ENCODE measurements around the gene KLHL22. TPM values are rescaled to one million over a fixed set of nuclear protein-coding genes. Genes with fewer than 3 reads are reported as not detected.

Gene KLHL22
- total and polyA plus RNA-seq, 2 of the 4 experiments (the other 2 are of a cell fraction), result 27.1 to 30.1 TPM

DNA sequence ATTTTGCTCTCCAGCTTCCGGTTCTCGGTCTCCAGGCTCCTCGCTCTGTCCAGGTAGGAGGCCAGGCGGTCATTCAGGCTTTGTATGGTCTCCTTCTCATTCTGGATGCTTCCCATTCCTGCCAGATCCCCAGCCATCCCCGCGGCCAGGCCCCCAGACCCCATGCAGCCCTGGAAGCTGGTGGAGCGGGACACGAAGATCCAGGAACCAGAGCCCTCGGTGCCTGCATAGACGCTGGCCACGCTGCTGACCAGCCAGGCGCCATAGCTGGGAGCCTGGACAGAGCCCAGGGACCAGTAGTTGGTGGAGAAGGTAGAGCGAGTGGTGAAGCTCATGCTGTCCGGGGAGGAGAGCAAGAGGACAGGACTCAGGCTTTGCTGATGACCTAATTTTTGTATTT is 11.8 kb downstream of the KLHL22 start:
- Histone ChIP-seq H3K36me3 (ENCODE audit: control insufficient read depth, insufficient read depth, low read length) (peaks cover 10% of the 10 kb centered on the region), H2AK5ac (ENCODE audit: low read depth, low read length) (no peak overlapping the region), H3K23ac (ENCODE audit: low read depth, low read length) (no peak overlapping the region), H3K4me3 (ENCODE audit: insufficient read depth, low read depth, low read length) (no peak overlapping the region), H3K4ac (ENCODE audit: low read depth, low read length) (no peak overlapping the region), H3K27ac (ENCODE audit: insufficient read depth, low read length) (no peak overlapping the region), H3K18ac (ENCODE audit: low read depth, low read length) (no peak overlapping the region), H2AFZ (replicated peaks; ENCODE audit: low read length, poor library complexity) (no peak overlapping the region), H2BK20ac (ENCODE audit: low read depth, low read length) (no peak overlapping the region), H2BK120ac (ENCODE audit: low read depth, low read length) (no peak overlapping the region), H3K9ac (ENCODE audit: low read depth, low read length) (no peak overlapping the region), H3K14ac (replicated peaks; ENCODE audit: low read depth, low read length) (no peak overlapping the region), H3K79me1 (ENCODE audit: low read depth in 1 of 2, low read length in 2 of 2) (peaks cover 32 to 72% of the 10 kb centered on the region in 2 experiments), H2AK9ac (replicated peaks; ENCODE audit: low read depth, low read length, poor library complexity) (no peak overlapping the region), H3K27me3 (ENCODE audit: control insufficient read depth, insufficient read depth, low read length) (no peaks in the 10 kb centered on the region), H4K91ac (ENCODE audit: insufficient read depth, low read depth, low read length) (no peak overlapping the region), H3K9me3 (ENCODE audit: control insufficient read depth, insufficient read depth, low read length) (no peaks in the 10 kb centered on the region), H4K20me1 (ENCODE audit: insufficient read depth, low read length) (peaks cover 12% of the 10 kb centered on the region), H3K9me1 (ENCODE audit: insufficient read depth, low read length) (peaks cover 15% of the 10 kb centered on the region), H3K4me1 (ENCODE audit: control insufficient read depth, insufficient read depth, low read length) (0 out of 2 replicates have a peak, but pooled peaks cover 1% of the 10 kb centered on the region), H4K5ac (ENCODE audit: low read depth, low read length) (no peak overlapping the region), H4K8ac (ENCODE audit: low read depth in 2 of 2, low read length in 2 of 2) (no peak overlapping the region), H2BK15ac (ENCODE audit: low read depth, low read length) (no peak overlapping the region), H3K56ac (ENCODE audit: extremely low read depth, insufficient read depth, low read length) (no peak overlapping the region), H3K4me2 (ENCODE audit: low read depth, low read length) (no peak overlapping the region), H2BK5ac (ENCODE audit: low read depth, low read length, poor library complexity, severe bottlenecking) (no peak overlapping the region)
- ChIA-PET POLR2A (ENCODE audit: unreplicated experiment) (no interaction called here), CTCF (no interaction called here)
- no TSS peak for BruUV-seq (replicated peaks)
- intact Hi-C loops (cut with micrococcal nuclease) (no loop called here), dilution Hi-C loops (cut with HindIII; ENCODE audit: low sequenced_read_pairs, unreplicated experiment) (no loop called here), in situ Hi-C loops (cut with MboI; ENCODE audit: low sequenced_read_pairs) (no loop called here)
- no peak for DNase-seq
- no peak for TF ChIP-seq RAD21 (IDR thresholded peaks at IDR 0.05; ENCODE audit: low read length)
- TF ChIP-seq NFE2L2 (IDR thresholded peaks at IDR 0.05; ENCODE audit: low read depth, low read length), result no peak
- TF ChIP-seq BHLHE40 (IDR thresholded peaks at IDR 0.05; ENCODE audit: low read depth, low read length), result no peak
- TF ChIP-seq USF2 (IDR thresholded peaks at IDR 0.05; ENCODE audit: low read depth, low read length), result no peak
- no peak for TF ChIP-seq SMC3 (IDR thresholded peaks at IDR 0.05; ENCODE audit: low read depth, low read length)
- TF ChIP-seq POLR2A (IDR thresholded peaks at IDR 0.05; ENCODE audit: low read depth, low read length), result no peak
- no peak for TF ChIP-seq RCOR1 (IDR thresholded peaks at IDR 0.05; ENCODE audit: insufficient replicate concordance, low read length)
- no peak for TF ChIP-seq FOS (IDR thresholded peaks at IDR 0.05; ENCODE audit: low read depth, low read length)
- no peak for TF ChIP-seq CTCF (conservative IDR thresholded peaks at IDR 0.05; ENCODE audit: low read depth, low read length)
- TF ChIP-seq CHD1 (IDR thresholded peaks at IDR 0.05; ENCODE audit: low read depth, low read length), result no peak
- no peak for TF ChIP-seq MXI1 (IDR thresholded peaks at IDR 0.05; ENCODE audit: borderline replicate concordance, low read depth, low read length)
- TF ChIP-seq, protein P1, sequence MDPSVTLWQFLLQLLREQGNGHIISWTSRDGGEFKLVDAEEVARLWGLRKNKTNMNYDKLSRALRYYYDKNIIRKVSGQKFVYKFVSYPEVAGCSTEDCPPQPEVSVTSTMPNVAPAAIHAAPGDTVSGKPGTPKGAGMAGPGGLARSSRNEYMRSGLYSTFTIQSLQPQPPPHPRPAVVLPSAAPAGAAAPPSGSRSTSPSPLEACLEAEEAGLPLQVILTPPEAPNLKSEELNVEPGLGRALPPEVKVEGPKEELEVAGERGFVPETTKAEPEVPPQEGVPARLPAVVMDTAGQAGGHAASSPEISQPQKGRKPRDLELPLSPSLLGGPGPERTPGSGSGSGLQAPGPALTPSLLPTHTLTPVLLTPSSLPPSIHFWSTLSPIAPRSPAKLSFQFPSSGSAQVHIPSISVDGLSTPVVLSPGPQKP (IDR thresholded peaks at IDR 0.05; ENCODE audit: borderline replicate concordance, low read depth, low read length), result no peak
- TF ChIP-seq RFX5 (IDR thresholded peaks at IDR 0.05; ENCODE audit: low read depth, low read length), result no peak
- no peak for TF ChIP-seq MAFK (IDR thresholded peaks at IDR 0.05; ENCODE audit: low read depth, low read length)
- no peak for ATAC-seq (ENCODE audit: low read depth)
- WGBS, 2 experiments (ENCODE audit: extremely low coverage in 2 of 2, insufficient read length in 1 of 2), result 95% methylated on average over 11 of the region's 14 CpGs; no CpG with 5 or more reads in 1 of the 2 experiments

All from IMR-90 (cell line).